GM21619 (cell line): ENCODE measurements around the gene DNAJB13.
"Not testable (repeated sequence)": the region's sequence is repeated elsewhere in the genome, so short reads cannot be mapped to it uniquely, and the experiment has no call there.

Experiments
- ATAC-seq: cut with Tn5 transposase; IDR thresholded peaks from one replicate; pipeline ENCODE4 v1.9.1; 2021; ENCODE audit not compliant: unreplicated experiment

Gene DNAJB13

GRCh38 chr11:73950869-73951710, at the start of gene DNAJB13:
TSS of gene DNAJB13 (plus strand) at chr11:73951026. CDS start at chr11:73951070, 44 bp downstream.
- peak; percentile 89 for ATAC-seq

- ATAC-seq = no peak
Observed at GRCh38 chr11:73902303-73902702, 48.5 kb upstream of the DNAJB13 start.

DNA sequence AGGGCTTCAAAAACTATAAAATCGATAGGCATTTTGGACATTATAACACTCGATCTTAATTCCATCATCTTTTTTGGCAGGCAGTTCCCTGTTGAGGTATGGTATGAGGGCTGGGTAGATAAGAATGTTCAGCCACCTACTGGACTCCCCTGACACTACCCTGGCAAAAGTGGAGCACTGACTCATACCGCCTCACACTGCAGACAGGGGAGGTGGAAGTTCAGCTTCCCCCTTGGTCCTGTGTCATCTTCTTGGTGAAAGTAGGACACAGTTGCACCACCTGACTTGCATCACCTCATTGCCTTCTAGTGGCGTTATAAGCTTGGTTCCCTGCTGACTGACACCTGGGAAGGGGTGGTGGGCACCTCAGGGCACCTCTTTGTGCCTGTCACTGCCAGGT, 43.6 kb upstream of the DNAJB13 start:
- no peak for ATAC-seq

DNA sequence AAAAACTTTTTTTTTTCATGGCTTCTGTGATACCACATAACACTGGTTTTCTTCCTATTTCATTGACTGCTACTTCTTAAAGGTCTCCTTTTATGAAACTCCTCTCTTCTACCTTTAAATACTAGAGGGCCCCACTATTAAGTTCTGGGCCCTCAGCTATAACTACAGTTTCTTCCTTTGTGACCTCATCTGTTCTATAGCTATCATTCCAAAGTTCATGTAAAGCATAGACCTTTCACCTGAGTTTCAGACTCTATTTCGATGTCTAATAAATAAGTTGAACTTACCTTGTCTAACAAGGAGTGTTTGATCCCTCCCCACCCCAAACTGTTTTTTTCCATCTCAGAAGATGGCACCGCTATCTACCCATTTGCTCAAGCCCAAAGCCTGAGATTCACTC, 38.8 kb upstream of the DNAJB13 start:
- ATAC-seq = no peak

- ATAC-seq = no peak
Observed at GRCh38 chr11:73913472-73913871, 37.4 kb upstream of the DNAJB13 start.

DNA sequence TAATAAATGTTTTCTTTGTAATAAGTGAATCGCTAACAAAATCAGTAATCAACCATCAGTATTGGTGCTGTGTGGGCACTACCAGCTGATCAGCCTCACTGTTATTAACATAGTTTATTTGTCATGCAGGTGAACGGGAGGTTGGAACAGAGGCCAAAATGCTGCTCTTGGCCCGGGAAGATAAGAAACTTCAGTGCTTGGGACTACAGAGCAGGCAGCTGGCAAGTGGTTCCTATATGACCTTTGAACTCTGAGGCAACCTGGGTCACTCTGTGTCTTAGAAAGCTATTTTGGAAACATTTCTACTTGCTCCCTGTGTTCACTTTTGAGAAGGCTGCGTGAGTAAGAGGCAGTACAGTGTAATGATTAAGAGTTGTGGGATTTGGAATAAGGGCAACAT, 36.5 kb upstream of the DNAJB13 start:
- ATAC-seq = no peak

DNA sequence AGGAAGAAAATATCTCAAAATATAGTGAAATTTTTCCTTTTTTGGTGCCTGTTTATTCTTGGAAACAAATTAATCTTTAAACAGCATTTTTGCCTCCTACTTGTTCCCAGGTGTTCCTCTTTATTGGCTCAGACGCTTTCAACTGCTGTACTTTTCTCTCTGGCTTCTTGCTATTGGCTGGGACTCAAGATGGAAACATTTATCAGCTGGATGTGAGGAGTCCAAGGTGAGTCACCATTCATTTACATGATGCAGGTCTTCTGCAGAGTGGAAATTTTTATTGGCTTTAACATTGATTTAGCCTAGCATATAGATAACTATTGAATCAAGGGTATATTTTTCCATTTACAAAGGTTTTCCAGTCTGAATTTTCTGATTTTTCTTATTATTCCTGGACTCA, 34.4 kb upstream of the DNAJB13 start:
- ATAC-seq = no peak

GRCh38 chr11:73921180-73921579, 29.6 kb upstream of the DNAJB13 start:
- no peak for ATAC-seq

- ATAC-seq = no peak
Observed at GRCh38 chr11:73929388-73929787, 21.4 kb upstream of the DNAJB13 start.

DNA sequence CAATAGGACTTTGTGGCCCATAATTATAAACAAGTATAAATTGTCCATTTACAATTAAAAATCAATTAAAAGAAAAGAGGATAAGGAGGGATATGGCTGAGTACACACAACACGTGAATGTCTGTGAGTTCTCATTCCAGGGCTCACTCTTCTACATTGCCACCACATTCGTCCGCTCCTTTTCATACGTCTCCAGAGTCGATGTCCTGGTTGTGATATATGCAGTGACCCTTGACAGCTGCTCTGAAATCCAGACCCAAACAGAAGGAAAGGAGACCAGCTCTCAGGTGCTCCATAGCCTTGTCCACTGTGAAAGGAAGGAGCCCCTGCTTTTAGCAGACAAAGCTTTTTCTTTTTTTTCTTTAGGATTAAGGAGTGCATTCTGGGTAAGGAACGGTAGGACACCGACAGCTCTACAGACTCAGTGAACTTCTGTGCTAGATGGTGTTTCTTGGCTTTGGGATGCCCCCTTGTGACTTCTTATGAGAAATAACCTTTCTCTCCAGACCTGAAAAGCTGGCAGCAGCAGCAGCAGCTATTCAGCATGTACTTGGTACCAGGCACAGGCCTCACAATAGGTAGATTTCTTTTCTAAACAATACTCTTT, 19.7 kb upstream of the DNAJB13 start:
- no peak for ATAC-seq

DNA sequence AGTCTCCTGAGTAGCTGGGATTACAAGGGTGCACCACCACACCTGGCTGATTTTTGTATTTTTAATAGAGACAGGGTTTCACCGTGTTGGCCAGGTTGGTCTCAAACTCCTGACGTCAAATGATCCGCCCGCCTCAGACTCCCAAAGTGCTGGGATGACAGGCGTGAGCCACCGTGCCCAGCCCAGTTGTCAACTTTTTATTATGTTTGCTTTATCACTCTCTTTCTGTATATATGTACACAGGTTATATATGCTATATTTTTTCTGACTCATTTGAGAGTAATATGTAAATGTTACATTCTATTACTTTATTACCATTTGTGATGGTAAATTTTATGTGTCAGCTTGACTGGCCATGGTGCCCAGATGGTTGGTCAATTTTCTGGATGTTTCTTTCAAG, 18.9 kb upstream of the DNAJB13 start:
- no peak for ATAC-seq

GRCh38 chr11:73932781-73933180, 18.0 kb upstream of the DNAJB13 start:
- no peak for ATAC-seq

GRCh38 chr11:73936047-73936446, 14.8 kb upstream of the DNAJB13 start:
- not testable (repeated sequence) for ATAC-seq

DNA sequence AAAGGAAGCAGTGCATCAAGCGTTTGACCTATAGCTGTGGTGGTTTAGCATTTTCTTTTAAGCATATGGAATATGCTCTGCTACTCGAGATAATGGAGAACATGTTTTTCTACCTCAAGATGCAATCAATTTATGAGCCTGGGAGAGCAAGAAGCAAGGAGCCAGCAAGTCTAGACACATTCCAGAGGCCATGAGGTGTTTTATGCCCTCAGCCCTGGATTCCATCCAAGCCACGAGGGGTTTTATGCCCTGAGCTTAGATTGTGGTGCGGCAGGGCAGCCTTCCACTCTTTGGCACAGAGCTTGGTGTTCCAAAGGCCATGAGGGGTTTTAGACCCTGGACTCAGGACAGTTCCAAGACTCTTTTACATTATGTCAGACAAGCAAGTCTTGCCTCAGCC, 11.7 kb upstream of the DNAJB13 start:
- ATAC-seq = no peak

- no peak for ATAC-seq
Observed at GRCh38 chr11:73940801-73941570, 9.8 kb upstream of the DNAJB13 start.

DNA sequence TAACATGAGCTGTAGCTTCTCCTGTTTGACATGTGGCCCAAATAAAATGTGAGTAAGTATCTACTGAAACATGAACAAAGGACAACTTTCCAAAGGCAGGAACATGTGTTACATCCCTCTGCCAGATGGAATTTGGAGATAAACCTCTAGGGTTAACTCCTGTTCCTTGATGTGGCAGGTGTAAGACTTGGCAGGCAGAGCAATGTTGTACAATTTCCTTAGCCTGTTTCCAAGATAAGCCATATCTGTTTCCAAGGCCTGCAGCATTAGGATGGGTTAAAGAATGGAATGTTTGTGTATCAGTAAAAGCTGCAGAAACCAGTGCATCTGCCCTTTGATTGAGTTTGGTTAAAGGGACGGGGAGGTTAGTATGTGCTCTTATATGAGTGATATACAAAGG, 8.8 kb upstream of the DNAJB13 start:
- ATAC-seq = no peak

DNA sequence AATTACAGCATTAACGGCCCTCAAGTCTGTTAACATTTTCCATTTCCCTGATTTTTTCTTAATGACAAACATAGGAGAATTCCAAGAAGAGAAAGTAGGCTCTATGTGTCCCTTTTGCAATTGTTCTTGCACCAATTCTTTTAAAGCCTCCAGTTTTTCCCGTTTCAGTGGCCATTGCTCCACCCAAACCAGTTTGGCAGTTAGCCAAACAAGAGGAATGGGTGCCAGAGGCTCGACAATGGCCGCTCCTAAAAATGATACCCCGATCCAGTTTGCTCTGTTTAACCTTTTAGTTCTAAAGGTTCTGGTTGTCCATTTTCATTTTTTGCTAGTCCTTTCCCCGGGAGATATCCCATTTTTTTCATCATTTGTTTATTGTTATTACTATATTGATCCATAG, 6.7 kb upstream of the DNAJB13 start:
- ATAC-seq = no peak

DNA sequence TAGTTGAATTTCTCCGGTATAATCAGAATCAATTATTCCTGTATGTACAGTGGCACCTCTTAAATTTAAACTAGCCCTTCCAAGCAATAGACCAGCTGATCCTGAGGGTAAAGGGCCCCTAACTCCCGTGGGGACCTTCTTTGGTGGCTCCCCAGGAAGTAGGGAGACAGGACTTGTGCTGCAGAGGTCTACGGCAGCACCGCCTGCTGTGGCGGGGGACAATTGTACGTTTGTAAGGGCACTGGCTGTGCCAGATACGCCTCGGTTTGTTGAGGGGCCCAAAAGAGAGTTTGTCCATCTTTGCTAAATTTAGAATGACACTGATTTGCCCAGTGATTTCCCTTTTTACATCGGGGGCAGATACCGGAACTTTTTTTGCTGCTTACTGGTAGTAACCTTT, 5.9 kb upstream of the DNAJB13 start:
- no peak for ATAC-seq

DNA sequence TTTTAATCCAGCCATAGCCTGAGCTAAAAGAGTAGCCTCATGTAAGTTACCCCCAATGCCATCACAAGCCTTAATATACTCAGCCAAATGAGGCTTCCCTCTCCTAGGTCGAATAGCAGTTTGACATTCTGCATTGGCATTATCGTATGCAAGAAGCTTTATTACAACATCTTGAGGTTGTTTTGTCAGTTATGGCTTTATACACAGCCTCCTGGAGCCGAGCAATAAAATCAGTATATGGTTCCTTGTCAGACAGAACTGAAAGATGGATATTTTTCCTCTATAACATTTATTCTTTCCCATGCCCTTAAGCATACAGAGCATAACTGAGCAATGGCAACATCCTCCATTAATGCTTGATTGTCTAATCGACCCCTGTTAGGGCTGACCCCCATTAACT, 5.4 kb upstream of the DNAJB13 start:
- no peak for ATAC-seq

DNA sequence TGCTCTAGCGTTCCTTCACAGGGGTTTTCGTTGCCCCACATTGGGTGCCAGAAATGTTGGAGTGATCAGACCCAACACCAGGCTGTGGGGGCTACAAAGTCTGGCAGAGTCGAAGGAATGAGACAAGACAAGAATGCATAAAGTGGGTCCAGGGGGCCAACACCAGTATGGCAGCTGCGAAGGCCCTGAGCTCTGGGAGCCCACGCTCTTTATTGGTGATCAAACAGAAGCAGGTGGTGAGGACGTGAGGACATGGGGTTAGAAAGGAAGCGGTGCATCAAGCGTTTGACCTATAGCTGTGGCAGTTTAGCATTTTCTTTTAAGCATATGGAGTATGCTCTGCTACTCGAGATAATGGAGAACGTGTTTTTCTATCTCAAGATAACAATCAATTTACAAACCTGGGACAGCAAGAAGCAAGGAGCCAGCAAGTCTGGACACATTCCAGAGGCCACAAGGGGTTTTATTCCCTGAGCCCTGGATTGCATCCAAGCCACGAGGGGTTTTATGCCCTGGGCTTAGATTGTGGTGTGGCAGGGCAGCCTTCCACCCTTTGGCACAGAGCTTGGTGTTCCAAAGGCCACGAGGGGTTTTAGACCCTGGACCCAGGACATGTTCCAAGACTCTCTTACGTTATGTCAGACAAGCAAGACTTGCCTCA, 3.9 kb upstream of the DNAJB13 start:
- ATAC-seq = no peak

- no peak for ATAC-seq
Observed at GRCh38 chr11:73949246-73949645, 1.6 kb upstream of the DNAJB13 start.
